ENCODE measurements around the gene MMP14. TPM values are rescaled to one million over a fixed set of nuclear protein-coding genes. Genes with fewer than 3 reads are reported as not detected.

MMP14 gene
- total and polyA plus RNA-seq, 2 of the 13 experiments (the other 11 are each of a cell fraction or from before 2014, with no cell fraction given) = 5.2 to 9.8 TPM

DNA sequence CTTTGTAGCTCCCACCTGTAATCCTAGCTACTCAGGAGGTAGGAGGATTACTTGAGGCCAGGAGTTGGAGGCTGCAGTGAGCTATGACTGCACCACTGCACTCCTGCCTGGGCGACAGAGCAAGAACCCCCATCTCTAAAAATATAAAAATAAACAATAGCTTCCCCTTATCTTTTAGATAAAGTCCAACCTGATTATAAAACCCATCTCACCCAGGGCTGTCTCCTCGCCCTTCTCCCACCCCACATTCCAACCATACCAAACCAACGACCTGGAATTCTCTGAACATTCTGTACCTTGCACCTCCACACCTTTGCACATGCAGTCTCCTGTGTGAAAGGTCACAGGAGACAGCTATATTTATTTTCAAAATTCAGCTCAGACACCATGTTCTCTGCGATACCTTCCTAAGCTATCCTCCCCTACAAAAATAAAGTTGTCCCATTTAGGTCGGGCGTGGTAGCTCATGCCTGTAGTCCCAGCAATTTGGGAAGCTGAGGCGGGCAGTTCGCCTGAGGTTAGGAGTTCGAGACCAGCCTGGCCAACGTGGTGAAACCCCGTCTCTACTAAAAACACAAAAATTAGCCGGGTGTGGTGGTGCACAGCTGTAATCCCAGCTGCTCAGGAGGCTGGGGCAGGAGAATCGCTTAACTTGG lies 28.8 kb upstream of the MMP14 start (continued):
- TF ChIP-seq TCF12 (IDR thresholded peaks at IDR 0.05) = no peak
- no peak for TF ChIP-seq TCF12 (CRISPR knock-in tag; IDR thresholded peaks at IDR 0.05)
- no peak for TF ChIP-seq PLRG1 (conservative IDR thresholded peaks at IDR 0.05)
- peak; percentile 94 for TF ChIP-seq RXRB (CRISPR knock-in tag; IDR thresholded peaks at IDR 0.05; ENCODE audit: borderline replicate concordance)
- peak; percentile 98 for TF ChIP-seq ZEB1 (IDR thresholded peaks at IDR 0.05; ENCODE audit: insufficient replicate concordance, low read depth)
- TF ChIP-seq, protein P1, sequence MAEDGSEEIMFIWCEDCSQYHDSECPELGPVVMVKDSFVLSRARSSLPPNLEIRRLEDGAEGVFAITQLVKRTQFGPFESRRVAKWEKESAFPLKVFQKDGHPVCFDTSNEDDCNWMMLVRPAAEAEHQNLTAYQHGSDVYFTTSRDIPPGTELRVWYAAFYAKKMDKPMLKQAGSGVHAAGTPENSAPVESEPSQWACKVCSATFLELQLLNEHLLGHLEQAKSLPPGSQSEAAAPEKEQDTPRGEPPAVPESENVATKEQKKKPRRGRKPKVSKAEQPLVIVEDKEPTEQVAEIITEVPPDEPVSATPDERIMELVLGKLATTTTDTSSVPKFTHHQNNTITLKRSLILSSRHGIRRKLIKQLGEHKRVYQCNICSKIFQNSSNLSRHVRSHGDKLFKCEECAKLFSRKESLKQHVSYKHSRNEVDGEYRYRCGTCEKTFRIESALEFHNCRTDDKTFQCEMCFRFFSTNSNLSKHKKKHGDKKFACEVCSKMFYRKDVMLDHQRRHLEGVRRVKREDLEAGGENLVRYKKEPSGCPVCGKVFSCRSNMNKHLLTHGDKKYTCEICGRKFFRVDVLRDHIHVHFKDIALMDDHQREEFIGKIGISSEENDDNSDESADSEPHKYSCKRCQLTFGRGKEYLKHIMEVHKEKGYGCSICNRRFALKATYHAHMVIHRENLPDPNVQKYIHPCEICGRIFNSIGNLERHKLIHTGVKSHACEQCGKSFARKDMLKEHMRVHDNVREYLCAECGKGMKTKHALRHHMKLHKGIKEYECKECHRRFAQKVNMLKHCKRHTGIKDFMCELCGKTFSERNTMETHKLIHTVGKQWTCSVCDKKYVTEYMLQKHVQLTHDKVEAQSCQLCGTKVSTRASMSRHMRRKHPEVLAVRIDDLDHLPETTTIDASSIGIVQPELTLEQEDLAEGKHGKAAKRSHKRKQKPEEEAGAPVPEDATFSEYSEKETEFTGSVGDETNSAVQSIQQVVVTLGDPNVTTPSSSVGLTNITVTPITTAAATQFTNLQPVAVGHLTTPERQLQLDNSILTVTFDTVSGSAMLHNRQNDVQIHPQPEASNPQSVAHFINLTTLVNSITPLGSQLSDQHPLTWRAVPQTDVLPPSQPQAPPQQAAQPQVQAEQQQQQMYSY (CRISPR knock-in tag; IDR thresholded peaks at IDR 0.05) = no peak
- no peak for TF ChIP-seq SCMH1 (CRISPR knock-in tag; IDR thresholded peaks at IDR 0.05; ENCODE audit: borderline replicate concordance)
- peak; percentile 28 for TF ChIP-seq ASH2L (IDR thresholded peaks at IDR 0.05; ENCODE audit: insufficient read length, low read depth, low read length)
- no peak for TF ChIP-seq FOXO1 (CRISPR knock-in tag; IDR thresholded peaks at IDR 0.05)
- TF ChIP-seq, protein P2, sequence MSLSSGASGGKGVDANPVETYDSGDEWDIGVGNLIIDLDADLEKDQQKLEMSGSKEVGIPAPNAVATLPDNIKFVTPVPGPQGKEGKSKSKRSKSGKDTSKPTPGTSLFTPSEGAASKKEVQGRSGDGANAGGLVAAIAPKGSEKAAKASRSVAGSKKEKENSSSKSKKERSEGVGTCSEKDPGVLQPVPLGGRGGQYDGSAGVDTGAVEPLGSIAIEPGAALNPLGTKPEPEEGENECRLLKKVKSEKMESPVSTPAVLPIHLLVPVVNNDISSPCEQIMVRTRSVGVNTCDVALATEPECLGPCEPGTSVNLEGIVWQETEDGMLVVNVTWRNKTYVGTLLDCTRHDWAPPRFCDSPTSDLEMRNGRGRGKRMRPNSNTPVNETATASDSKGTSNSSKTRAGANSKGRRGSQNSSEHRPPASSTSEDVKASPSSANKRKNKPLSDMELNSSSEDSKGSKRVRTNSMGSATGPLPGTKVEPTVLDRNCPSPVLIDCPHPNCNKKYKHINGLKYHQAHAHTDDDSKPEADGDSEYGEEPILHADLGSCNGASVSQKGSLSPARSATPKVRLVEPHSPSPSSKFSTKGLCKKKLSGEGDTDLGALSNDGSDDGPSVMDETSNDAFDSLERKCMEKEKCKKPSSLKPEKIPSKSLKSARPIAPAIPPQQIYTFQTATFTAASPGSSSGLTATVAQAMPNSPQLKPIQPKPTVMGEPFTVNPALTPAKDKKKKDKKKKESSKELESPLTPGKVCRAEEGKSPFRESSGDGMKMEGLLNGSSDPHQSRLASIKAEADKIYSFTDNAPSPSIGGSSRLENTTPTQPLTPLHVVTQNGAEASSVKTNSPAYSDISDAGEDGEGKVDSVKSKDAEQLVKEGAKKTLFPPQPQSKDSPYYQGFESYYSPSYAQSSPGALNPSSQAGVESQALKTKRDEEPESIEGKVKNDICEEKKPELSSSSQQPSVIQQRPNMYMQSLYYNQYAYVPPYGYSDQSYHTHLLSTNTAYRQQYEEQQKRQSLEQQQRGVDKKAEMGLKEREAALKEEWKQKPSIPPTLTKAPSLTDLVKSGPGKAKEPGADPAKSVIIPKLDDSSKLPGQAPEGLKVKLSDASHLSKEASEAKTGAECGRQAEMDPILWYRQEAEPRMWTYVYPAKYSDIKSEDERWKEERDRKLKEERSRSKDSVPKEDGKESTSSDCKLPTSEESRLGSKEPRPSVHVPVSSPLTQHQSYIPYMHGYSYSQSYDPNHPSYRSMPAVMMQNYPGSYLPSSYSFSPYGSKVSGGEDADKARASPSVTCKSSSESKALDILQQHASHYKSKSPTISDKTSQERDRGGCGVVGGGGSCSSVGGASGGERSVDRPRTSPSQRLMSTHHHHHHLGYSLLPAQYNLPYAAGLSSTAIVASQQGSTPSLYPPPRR (CRISPR knock-in tag; IDR thresholded peaks at IDR 0.05; ENCODE audit: borderline replicate concordance) = no peak
- TF ChIP-seq SAP130 (CRISPR knock-in tag; IDR thresholded peaks at IDR 0.05; ENCODE audit: low read depth) = peak; percentile 33; the same call in 1 of the 2 replicates
- TF ChIP-seq TEAD3 (CRISPR knock-in tag; optimal IDR thresholded peaks at IDR 0.05; ENCODE audit: borderline replicate concordance) = peak; percentile 100
- TF ChIP-seq ZNF780A (CRISPR knock-in tag; IDR thresholded peaks at IDR 0.05) = no peak
- TF ChIP-seq PAWR (CRISPR knock-in tag; IDR thresholded peaks at IDR 0.05; ENCODE audit: borderline replicate concordance) = no peak
- TF ChIP-seq, protein P3, sequence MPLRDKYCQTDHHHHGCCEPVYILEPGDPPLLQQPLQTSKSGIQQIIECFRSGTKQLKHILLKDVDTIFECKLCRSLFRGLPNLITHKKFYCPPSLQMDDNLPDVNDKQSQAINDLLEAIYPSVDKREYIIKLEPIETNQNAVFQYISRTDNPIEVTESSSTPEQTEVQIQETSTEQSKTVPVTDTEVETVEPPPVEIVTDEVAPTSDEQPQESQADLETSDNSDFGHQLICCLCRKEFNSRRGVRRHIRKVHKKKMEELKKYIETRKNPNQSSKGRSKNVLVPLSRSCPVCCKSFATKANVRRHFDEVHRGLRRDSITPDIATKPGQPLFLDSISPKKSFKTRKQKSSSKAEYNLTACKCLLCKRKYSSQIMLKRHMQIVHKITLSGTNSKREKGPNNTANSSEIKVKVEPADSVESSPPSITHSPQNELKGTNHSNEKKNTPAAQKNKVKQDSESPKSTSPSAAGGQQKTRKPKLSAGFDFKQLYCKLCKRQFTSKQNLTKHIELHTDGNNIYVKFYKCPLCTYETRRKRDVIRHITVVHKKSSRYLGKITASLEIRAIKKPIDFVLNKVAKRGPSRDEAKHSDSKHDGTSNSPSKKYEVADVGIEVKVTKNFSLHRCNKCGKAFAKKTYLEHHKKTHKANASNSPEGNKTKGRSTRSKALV (CRISPR knock-in tag; IDR thresholded peaks at IDR 0.05) = no peak
- peak; percentile 69; the same call in 1 of the 2 replicates for TF ChIP-seq RORA (CRISPR knock-in tag; IDR thresholded peaks at IDR 0.05)
- TF ChIP-seq GPN1 (CRISPR knock-in tag; IDR thresholded peaks at IDR 0.05; ENCODE audit: borderline replicate concordance) = no peak
- TF ChIP-seq ZZZ3 (CRISPR knock-in tag; IDR thresholded peaks at IDR 0.05; ENCODE audit: borderline replicate concordance) = no peak
- peak; percentile 39; the same call in 1 of the 2 replicates for TF ChIP-seq RCOR2 (CRISPR knock-in tag; IDR thresholded peaks at IDR 0.05)
- no peak for TF ChIP-seq ZNF205 (CRISPR knock-in tag; IDR thresholded peaks at IDR 0.05)
- no peak for TF ChIP-seq U2AF1 (optimal IDR thresholded peaks at IDR 0.05; ENCODE audit: low read depth, low read length)
